Measurements from ENCODE around the gene CYSTM1.

- TF ChIP-seq MYC (IDR thresholded peaks at IDR 0.05; ENCODE audit: low read depth, low read length) (no peak), POLR2A (IDR thresholded peaks at IDR 0.05; ENCODE audit: extremely low read depth, insufficient read length) (no peak), CTCF (IDR thresholded peaks at IDR 0.05; ENCODE audit: low read depth, low read length) (no peak)
- TF ChIP-seq, protein P1, sequence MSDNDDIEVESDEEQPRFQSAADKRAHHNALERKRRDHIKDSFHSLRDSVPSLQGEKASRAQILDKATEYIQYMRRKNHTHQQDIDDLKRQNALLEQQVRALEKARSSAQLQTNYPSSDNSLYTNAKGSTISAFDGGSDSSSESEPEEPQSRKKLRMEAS (IDR thresholded peaks at IDR 0.05; ENCODE audit: low read depth, low read length): no peak
These were observed 26.5 kb upstream of the CYSTM1 start for GRCh38 chr5:140148508-140148907.

All from NB4 (cell line).